IMR-90 (cell line): ENCODE measurements around the gene MDFIC2. TPM values are rescaled to one million over a fixed set of nuclear protein-coding genes. Genes with fewer than 3 reads are reported as not detected.

Experiments
- ATAC-seq: fragments of 200-7000 bp; cut with Tn5 transposase; 2 replicates; pipeline ENCODE4 v1.9.1; 2020; ENCODE audit warnings: low read depth, mild to moderate bottlenecking, moderate library complexity
- BruUV-seq: library from RNA; stranded (reverse); fragments of 400-500 nt; replicated peaks from 2 replicates; lab custom pipeline; 2021; lab: Mats Ljungman, UMichigan
- CTCF ChIA-PET: fragments of 300-600 bp; formaldehyde crosslinking; extraction: SDS; loops from one replicate; lab custom pipeline; 2021; ENCODE audit warnings: antibody characterized with exemption; lab: Yijun Ruan, JAX
- POLR2A ChIA-PET: fragments of 300-600 bp; sonication (Branson Sonifier 250); formaldehyde crosslinking; loops from one replicate; lab custom pipeline; 2022; ENCODE audit warnings: antibody characterized with exemption; ENCODE audit not compliant: unreplicated experiment; lab: Charles Lee
- DNase-seq: peaks from one replicate; pipeline ENCODE4 v3.0.0; 2013
- H2AFZ ChIP-seq: replicated peaks from 2 replicates; pipeline ENCODE3; 2013; ENCODE audit warnings: low read length, mild to moderate bottlenecking; ENCODE audit not compliant: poor library complexity
- H2AK5ac ChIP-seq: 2 replicates; pipeline ENCODE4 v1.6.1; 2013; ENCODE audit warnings: low read depth, low read length, inconsistent platforms
- H2AK9ac ChIP-seq: replicated peaks from 2 replicates; pipeline ENCODE3; 2013; ENCODE audit warnings: mild to moderate bottlenecking, low read depth, low read length, moderate library complexity; ENCODE audit not compliant: poor library complexity
- H2BK120ac ChIP-seq: 2 replicates; pipeline ENCODE4 v1.6.1; 2013; ENCODE audit warnings: low read depth, low read length, inconsistent platforms
- H2BK15ac ChIP-seq: 3 replicates; pipeline ENCODE4 v1.6.1; 2013; ENCODE audit warnings: low read depth, low read length, inconsistent platforms
- H2BK20ac ChIP-seq: 2 replicates; pipeline ENCODE4 v1.6.1; 2013; ENCODE audit warnings: low read depth, mild to moderate bottlenecking, inconsistent platforms, low read length, moderate library complexity
- H2BK5ac ChIP-seq: 2 replicates; pipeline ENCODE4 v1.6.1; 2013; ENCODE audit warnings: mild to moderate bottlenecking, low read depth, low read length, inconsistent platforms; ENCODE audit not compliant: poor library complexity, severe bottlenecking
- H3K14ac ChIP-seq: replicated peaks from 2 replicates; pipeline ENCODE4 v1.6.1; 2013; ENCODE audit warnings: low read depth, low read length, inconsistent platforms
- H3K18ac ChIP-seq: 2 replicates; pipeline ENCODE4 v1.6.1; 2013; ENCODE audit warnings: low read depth, low read length, control low read depth
- H3K23ac ChIP-seq: 2 replicates; pipeline ENCODE4 v1.6.1; 2013; ENCODE audit warnings: low read depth, low read length, inconsistent platforms
- H3K27ac ChIP-seq: 2 replicates; pipeline ENCODE4 v1.5.1; 2013; ENCODE audit warnings: mild to moderate bottlenecking, control low read depth, low read length; ENCODE audit not compliant: insufficient read depth
- H3K27me3 ChIP-seq: 2 replicates; pipeline ENCODE4 v1.6.1; 2013; ENCODE audit warnings: low read length; ENCODE audit not compliant: control insufficient read depth, insufficient read depth
- H3K36me3 ChIP-seq: 2 replicates; pipeline ENCODE4 v1.6.1; 2013; ENCODE audit warnings: low read length, mixed read lengths; ENCODE audit not compliant: control insufficient read depth, insufficient read depth
- H3K4ac ChIP-seq: 2 replicates; pipeline ENCODE4 v1.6.1; 2013; ENCODE audit warnings: low read depth, low read length, inconsistent platforms
- H3K4me1 ChIP-seq: 2 replicates; pipeline ENCODE4 v1.6.1; 2013; ENCODE audit warnings: low read length, mixed read lengths; ENCODE audit not compliant: control insufficient read depth, insufficient read depth
- H3K4me2 ChIP-seq: 2 replicates; pipeline ENCODE4 v1.6.1; 2013; ENCODE audit warnings: low read depth, mild to moderate bottlenecking, control low read depth, low read length, moderate library complexity
- H3K4me3 ChIP-seq: 2 replicates; pipeline ENCODE4 v1.5.1; 2013; ENCODE audit warnings: low read depth, mild to moderate bottlenecking, control low read depth, low read length, moderate library complexity; ENCODE audit not compliant: insufficient read depth
- H3K56ac ChIP-seq: 2 replicates; pipeline ENCODE4 v1.6.1; 2013; ENCODE audit warnings: low read length, inconsistent platforms; ENCODE audit not compliant: insufficient read depth; ENCODE audit errors: extremely low read depth
- H3K79me1 ChIP-seq, 2 experiments: 2 replicates each; pipeline ENCODE4 v1.6.1; 2013; ENCODE audit warnings: low read length in 2 of 2, inconsistent platforms in 1 of 2, low read depth in 1 of 2
- H3K9ac ChIP-seq: 2 replicates; pipeline ENCODE4 v1.6.1; 2013; ENCODE audit warnings: low read depth, low read length, control low read depth
- H3K9me1 ChIP-seq: 2 replicates; pipeline ENCODE4 v1.6.1; 2013; ENCODE audit warnings: low read length, inconsistent platforms; ENCODE audit not compliant: insufficient read depth
- H3K9me3 ChIP-seq: 2 replicates; pipeline ENCODE4 v1.6.1; 2013; ENCODE audit warnings: low read length; ENCODE audit not compliant: control insufficient read depth, insufficient read depth
- H4K20me1 ChIP-seq: 2 replicates; pipeline ENCODE4 v1.6.1; 2013; ENCODE audit warnings: low read length, inconsistent platforms; ENCODE audit not compliant: insufficient read depth
- H4K5ac ChIP-seq: 2 replicates; pipeline ENCODE4 v1.6.1; 2013; ENCODE audit warnings: mild to moderate bottlenecking, low read depth, low read length, control low read depth
- H4K8ac ChIP-seq, 2 experiments: 2 replicates each; pipeline ENCODE4 v1.6.1; 2013; ENCODE audit warnings: low read depth in 2 of 2, low read length in 2 of 2, control low read depth in 1 of 2, inconsistent platforms in 1 of 2
- H4K91ac ChIP-seq: 2 replicates; pipeline ENCODE4 v1.6.1; 2013; ENCODE audit warnings: low read depth, low read length, inconsistent platforms; ENCODE audit not compliant: insufficient read depth
- CEBPB ChIP-seq: IDR thresholded peaks from 2 replicates; pipeline ENCODE4 v1.6.1; 2012; ENCODE audit warnings: low read depth, low read length, improper control_type of control experiment
- CTCF ChIP-seq: conservative IDR thresholded peaks from 2 replicates; pipeline ENCODE4 v1.5.1; 2012; ENCODE audit warnings: mild to moderate bottlenecking, low read depth, low read length, improper control_type of control experiment
- ELK1 ChIP-seq: fragments of 150-350 bp; IDR thresholded peaks from 2 replicates; pipeline ENCODE4 v1.6.1; 2016; ENCODE audit warnings: low read depth, mild to moderate bottlenecking, low read length, moderate library complexity, borderline replicate concordance
- RCOR1 ChIP-seq: IDR thresholded peaks from 2 replicates; pipeline ENCODE4 v1.6.1; 2012; ENCODE audit warnings: mild to moderate bottlenecking, low read length, improper control_type of control experiment; ENCODE audit not compliant: insufficient replicate concordance
- RFX5 ChIP-seq: IDR thresholded peaks from 2 replicates; pipeline ENCODE4 v1.8.0; 2012; ENCODE audit warnings: low read depth, mild to moderate bottlenecking, low read length, moderate library complexity
- dilution Hi-C: fragments of 300-500 bp; cut with HindIII; formaldehyde crosslinking; loops from one replicate; pipeline ENCODE4 v1.14.3; 2018; ENCODE audit warnings: low sequenced_read_pairs; ENCODE audit not compliant: unreplicated experiment
- in situ Hi-C: fragments of 300-500 bp; cut with MboI; formaldehyde crosslinking; loops from 3 replicates; pipeline ENCODE4 v1.14.3; 2019; ENCODE audit warnings: low sequenced_read_pairs, inconsistent platforms, mixed read lengths
- intact Hi-C: fragments of 100-400 bp; cut with micrococcal nuclease; formaldehyde crosslinking; loops from 2 replicates; pipeline ENCODE4 v1.10.0; 2022
- polyA plus RNA-seq, 3 experiments: library from polyadenylated mRNA; depleted of rRNA; stranded (reverse); fragments of >200 nt; gene quantifications; 2 replicates each; pipeline ENCODE4 v1.2.3, GENCODE V29; 2012; ENCODE audit warnings: low replicate concordance in 1 of 3
- total RNA-seq: library from RNA; depleted of rRNA; stranded (reverse); fragments of >200 nt; gene quantifications from 2 replicates; pipeline ENCODE4 v1.2.3, GENCODE V29; 2012

MDFIC2 gene
- total and polyA plus RNA-seq, 2 of the 4 experiments (the other 2 are of a cell fraction): not detected

DNA sequence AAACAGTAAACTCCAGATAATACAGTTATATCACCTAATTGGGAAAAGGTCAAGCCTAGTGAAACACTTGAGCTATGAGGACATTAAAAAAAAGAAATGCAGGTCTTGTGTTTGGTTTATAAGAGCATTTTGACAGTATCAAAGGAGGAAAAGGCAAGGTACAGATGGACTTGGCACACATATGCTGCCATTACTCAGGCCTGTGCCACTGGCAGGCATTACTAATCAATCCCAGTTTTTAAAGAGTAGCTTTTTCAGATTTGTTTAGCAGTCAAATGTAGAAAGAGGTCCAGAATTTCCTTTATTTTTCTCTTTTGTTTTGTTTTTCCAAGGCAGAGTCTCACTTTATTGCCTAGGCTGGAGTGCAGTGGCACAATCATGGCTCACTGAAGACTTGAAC lies 38.9 kb downstream of the MDFIC2 start:
- no peak overlapping the region for H3K56ac ChIP-seq
- H3K4me1 ChIP-seq: no peaks in the 10 kb centered on the region
- ChIA-PET CTCF (no interaction called here), POLR2A (no interaction called here)
- H3K27me3 ChIP-seq: no peaks in the 10 kb centered on the region
- H2BK20ac ChIP-seq: no peak overlapping the region
- H3K36me3 ChIP-seq: no peaks in the 10 kb centered on the region
- no peaks in the 10 kb centered on the region for H3K79me1 ChIP-seq
- in situ Hi-C loops (no loop called here), intact Hi-C loops (no loop called here), dilution Hi-C loops (no loop called here)
- H2AK5ac ChIP-seq: no peak overlapping the region
- no peak overlapping the region for H2AFZ ChIP-seq
- H3K9me1 ChIP-seq: no peaks in the 10 kb centered on the region
- no peak overlapping the region for H3K4me2 ChIP-seq
- H3K27ac ChIP-seq: no peak overlapping the region
- no peaks in the 10 kb centered on the region for H4K20me1 ChIP-seq
- no peak overlapping the region for H2BK15ac ChIP-seq
- H3K18ac ChIP-seq: no peak overlapping the region
- no peak overlapping the region for H2BK5ac ChIP-seq
- no peak overlapping the region for H3K23ac ChIP-seq
- H3K4me3 ChIP-seq: no peak overlapping the region
- no TSS peak for BruUV-seq
- H3K9ac ChIP-seq: no peak overlapping the region
- no peak overlapping the region for H4K91ac ChIP-seq
- ATAC-seq (no peak), DNase-seq (peak; percentile 2)
- H4K5ac ChIP-seq: no peak overlapping the region
- no peak overlapping the region for H4K8ac ChIP-seq
- no peaks in the 10 kb centered on the region for H3K9me3 ChIP-seq
- no peak overlapping the region for H3K4ac ChIP-seq
- no peak for TF ChIP-seq CTCF
- no peak for TF ChIP-seq CEBPB
- TF ChIP-seq RCOR1: no peak
- no peak for TF ChIP-seq RFX5
- TF ChIP-seq ELK1: no peak
- H2AK9ac ChIP-seq: no peak overlapping the region
- no peak overlapping the region for H3K14ac ChIP-seq
- no peak overlapping the region for H2BK120ac ChIP-seq
